Germinal center (tissue), 1 donor: ENCODE data around the gene KAZN.
A peak's percentile ranks its signal among the peaks of the same experiment; 100 is the strongest.
"Not testable (repeated sequence)": the region's sequence is repeated elsewhere in the genome, so short reads cannot be mapped to it uniquely, and the experiment has no call there.

Source experiments
- DNase-seq: peaks from one replicate; pipeline ENCODE4 v3.0.0; 2012; ENCODE audit warnings: mixed read lengths, low spot score

KAZN gene

GRCh38 chr1:15038232-15039016 is 439.9 kb downstream of the KAZN start:
- no peak for DNase-seq

DNA sequence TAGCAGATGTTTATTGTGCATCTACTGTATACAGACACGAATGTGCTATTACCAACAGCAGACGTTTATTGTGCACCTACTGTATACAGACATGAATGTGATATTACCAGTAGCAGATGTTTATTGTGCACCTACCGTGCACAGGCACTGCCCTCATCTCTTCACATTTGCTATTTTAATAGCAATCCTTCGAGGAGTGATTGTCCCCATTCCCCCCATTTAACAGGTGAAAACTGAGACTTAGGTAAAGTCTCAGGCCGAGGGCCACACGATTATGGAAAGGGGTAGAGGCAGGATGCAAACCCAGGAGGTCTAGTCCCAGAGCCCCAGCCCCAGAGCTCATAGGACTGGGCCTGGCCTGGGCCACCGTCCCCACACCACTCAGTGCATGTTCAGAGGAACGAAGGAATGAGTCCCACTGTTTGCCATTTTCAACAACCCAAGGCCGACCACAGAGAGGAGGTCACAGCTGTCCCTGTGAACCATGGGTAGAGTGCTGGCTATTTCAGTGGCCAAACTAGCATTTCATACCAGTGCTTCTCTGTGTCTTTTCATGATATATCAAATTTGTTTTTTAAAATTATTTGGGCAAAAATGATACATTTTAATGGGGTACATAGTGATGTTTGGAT is 440.6 kb downstream of the KAZN start:
- no peak for DNase-seq

DNA sequence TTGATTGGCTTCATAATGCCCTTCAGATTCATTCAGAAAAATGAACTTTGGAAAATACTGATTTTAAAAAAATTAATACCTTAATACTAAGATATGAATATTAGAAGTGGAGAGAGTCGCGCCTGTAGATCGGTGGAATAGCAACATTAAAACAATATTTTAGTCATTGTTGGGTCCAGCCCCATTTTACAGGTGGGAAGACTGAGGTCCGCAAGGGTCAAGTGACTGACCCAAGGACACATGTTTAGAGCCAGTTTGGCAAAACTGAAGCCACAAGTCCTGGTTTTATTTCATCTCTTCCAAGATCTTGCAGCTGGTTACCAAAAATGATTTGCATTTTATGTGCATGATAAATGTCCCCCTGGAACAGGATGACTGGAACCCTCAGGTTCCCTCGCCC is 441.4 kb downstream of the KAZN start:
- no peak for DNase-seq

- not testable (repeated sequence) for DNase-seq
These were observed 442.2 kb downstream of the KAZN start for GRCh38 chr1:15040685-15041084.

GRCh38 chr1:15042866-15043265 is 444.4 kb downstream of the KAZN start:
- DNase-seq = no peak

DNA sequence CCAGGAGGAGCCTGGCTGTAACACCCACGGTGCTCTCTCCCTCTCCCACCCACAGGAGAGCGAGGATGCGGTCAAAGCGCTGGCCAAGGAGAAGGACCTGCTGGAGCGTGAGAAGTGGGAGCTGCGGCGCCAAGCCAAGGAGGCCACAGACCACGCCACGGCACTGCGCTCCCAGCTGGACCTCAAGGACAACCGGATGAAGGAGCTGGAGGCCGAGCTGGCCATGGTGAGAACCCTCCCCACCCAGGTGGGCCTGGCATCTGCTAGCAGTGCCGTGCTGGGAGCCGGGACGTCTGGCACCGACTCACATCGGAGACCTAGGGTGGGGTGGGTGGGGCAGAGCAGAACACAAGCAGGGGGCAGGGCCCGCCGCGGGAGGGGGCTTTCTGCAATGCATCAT is 445.4 kb downstream of the KAZN start:
- no peak for DNase-seq

- no peak for DNase-seq
These were observed 446.6 kb downstream of the KAZN start for GRCh38 chr1:15045123-15045522.

DNA sequence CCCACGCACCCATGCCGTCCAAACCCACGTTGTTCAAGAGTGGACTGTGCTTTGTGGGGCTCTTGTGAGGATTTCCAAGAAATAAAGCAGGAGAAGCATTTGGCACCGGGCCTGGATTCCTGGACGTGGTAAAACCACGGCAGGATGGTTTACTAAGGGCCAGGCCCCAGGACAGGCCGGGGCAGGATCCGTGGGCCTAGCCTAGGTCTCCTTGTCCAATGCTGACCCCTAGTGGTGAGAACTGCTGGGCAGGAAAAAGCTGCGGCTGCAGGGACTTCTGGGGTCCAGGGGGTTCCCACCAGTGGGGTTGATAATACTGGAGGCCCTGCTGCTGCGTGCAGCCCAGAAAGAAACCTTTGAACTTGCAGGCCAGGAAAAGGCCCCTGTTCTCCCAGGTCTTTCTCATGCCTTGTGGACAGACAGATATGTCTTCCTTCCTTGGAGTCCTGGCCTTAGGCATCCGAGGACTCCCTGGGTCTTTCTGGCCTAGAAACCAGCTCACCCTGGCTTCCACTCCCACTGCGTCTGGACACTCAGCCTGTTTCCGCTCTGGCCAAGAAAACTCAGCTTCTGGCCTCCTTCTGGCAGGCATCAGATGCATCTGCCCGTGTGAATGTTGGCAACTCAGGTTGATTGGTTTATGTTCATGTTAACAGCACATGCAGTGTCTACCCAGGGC is 448.1 kb downstream of the KAZN start:
- peak; percentile 59 for DNase-seq

DNA sequence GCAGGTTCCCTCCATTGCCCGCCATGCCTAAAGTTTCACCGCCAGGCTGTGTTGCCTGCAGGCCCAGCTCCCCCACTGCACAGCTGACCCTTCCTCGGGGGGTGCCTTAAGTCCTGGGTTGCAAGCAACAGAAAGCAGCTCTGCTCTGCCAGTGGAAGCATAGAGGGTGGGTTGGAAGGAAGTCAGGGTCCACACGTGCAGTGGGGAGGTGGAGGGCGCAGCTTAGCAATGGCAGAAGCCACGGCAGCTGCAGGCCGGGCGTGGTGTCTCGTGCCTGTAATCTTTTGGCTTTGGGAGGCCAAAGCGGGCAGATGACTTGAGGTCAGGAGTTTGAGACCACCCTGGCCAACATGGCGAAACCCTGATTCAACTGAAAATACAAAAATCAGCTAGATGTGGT is 448.8 kb downstream of the KAZN start:
- DNase-seq = no peak

GRCh38 chr1:15048437-15048980 is 450.0 kb downstream of the KAZN start:
- no peak for DNase-seq

DNA sequence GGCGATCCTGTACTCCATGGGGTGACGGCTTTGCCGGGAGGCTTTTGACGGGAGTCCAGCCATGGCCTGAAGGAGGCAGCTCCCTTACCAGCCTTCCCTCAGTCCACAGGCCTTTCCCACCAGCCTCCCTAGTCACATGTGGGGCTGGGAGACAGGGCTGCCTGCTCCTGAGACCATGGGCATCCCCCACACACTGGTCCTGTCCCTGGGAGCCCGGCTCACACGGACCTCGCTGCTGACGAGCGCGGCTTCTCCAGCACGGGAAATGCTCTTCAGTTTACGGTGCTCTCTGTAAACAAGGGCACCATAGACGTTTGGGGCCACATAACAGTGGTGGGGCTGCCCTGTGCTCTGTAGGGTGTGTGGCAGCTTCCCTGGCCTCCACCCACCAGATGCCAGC is 450.6 kb downstream of the KAZN start:
- no peak for DNase-seq

DNA sequence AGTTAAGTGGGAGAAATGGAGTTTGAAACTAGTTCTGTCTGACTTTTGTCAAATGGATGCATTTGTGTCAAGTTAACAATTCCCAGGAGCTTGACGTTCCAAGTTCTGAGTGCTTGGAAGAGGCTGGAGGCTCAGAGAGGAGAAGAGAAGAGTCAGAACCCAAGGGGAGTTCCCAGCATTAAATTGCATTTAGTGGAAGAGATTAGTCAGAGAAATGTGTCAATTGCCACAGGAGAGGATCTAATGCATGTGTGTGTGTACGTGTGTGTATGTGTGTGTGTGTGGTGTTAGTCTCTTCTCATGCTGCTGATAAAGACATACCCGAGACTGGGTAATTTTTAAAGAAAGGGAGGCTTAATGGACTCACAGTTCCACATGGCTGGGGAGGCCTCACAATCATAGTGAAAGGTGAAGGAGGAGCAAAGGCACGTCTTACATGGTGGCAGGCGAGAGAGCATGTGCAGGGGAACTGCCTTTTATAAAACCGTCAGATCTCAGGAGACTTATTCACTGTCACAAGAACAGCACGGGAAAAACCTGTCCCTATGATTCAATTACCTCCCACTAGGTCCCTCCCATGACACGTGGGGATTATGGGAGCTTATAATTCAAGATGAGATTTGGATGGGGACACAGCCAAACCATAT is 453.5 kb downstream of the KAZN start:
- no peak for DNase-seq

DNA sequence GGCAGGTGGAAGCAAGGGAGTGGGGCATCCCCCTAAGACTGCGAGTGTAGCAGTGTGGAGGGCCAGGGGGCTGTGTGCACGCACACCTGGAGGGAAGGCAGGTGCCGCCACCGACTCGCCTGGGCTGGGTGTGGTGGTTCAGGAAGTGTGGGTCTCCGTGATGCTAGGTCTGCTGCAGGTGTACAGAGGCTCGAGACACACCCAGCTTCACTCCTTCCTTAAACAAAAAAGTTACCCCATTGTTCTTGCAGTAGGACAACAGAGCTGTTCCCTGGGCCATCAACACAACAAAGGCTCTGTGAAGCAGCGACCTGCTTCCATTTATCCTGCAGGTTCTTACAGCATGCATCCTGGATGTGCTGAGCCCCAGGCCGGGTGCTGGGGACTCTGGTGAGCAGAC is 454.7 kb downstream of the KAZN start:
- DNase-seq = no peak

GRCh38 chr1:15055736-15056415 is 457.4 kb downstream of the KAZN start:
- no peak for DNase-seq

DNA sequence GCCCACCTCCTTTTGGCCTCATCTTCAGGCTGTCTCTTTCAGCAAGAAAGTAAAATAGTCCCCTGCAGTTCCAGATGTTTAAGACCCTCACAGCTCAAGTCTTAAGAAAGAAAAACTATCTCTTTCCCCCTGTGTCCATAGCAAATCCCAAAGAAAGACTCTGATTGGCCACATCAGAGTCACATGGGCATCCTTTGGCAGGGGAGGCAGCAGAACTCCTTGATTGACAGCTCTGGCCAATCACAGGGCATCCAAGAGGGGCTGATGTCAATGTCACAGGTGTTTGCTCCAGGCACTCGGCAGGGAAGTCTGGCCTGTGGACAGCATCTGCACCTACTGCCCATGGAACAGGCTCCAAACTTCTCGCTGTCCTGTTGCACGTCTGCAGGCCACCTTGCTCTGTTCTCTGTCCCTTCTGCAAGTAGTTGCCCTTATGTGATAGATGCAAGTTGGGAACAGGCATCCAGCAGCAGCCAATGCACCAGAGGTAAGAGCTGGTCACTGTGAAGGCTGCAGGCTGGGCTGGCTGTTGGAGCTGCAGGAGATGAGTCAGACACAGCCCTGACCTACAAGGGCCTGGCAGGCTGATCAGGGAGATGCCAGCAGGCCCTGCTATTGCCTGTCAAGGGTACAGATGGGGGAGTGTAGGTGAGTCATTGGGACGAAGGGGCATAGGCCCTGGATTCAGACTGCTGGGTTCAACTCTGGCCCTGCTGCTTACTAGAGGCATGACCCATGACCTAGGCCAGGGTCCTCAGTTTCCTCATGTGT is 458.2 kb downstream of the KAZN start:
- no peak for DNase-seq

DNA sequence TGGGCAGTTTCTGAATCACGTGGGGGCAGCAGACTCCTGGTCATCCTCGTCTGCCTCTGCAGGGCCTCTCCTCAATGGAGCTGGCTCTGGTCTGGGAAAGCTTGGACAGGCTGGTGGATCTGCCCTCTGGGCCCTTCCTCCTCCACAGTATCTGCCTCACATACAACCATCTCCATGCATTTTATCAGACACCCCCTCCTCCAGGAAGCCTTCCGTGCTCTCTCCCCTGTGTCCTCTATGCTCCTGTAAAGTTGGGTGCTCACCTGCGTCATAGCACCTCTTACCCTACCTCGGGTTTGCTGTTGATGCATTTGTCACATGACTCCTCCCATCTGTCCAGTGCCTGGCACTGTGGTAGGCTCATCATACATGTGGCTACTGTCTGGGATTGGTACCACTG is 459.3 kb downstream of the KAZN start:
- DNase-seq = no peak

DNA sequence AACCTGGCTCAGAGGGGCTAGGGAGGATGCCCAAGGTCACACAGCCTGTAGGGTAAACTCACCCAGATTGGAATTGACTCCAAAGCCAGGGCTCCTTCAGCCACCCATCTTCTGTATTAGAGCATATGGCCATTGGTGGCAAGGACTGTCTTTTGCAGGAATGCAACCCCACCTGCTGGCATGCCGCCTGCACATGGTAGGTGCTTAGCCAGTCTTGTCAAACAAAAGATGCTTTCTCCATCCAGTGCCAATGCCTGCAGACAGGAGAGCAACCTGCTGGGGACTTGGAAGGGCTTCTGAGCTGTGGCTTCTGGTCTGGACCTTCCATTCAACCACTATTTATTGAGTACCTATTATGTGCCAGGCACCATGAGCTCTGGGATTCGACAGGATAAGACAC is 459.8 kb downstream of the KAZN start:
- no peak for DNase-seq

DNA sequence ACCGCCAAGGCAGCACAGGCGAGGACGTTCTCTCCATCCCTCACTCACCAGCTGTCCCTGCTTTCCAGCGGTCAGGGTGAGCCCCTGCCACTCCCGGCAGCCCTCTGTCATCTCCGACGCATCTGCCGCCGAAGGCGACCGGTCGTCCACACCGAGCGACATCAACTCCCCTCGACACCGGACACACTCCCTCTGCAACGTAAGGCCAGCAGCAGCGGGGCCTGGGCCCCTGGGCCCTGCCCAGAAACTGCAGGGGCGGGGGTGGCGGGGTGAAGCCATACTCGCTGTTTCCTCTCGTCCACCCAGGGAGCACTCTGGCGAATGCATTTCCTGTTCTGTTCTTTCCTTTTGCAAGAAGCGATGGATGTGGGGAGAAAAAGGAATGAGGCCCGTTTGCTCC is 461.6 kb downstream of the KAZN start:
- no peak for DNase-seq

- no peak for DNase-seq
These were observed 464.1 kb downstream of the KAZN start for GRCh38 chr1:15062479-15063099.

GRCh38 chr1:15063346-15063745 is 464.9 kb downstream of the KAZN start:
- DNase-seq = no peak

DNA sequence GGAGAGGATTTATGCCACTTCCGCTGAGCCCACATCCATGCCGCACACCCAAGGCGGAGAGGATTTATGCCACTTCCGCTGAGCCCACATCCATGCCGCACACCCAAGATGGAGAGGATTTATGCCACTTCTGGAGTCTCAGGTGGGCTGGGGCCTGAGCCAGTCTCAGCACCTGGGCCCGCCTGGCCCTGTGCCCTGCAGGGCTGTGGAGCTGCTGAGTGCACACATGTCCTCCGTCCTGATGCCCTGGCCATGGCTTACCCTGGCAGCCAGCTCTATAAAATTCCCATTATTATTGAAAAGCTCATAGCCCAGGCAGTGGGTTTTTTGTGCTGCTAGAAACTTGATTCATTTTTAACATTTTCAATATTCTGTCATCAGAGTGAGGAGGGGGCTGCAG is 465.3 kb downstream of the KAZN start:
- no peak for DNase-seq
